GM15510 (cell line): ENCODE data around the gene SLC11A2.

Source experiments
- POLR2A ChIP-seq: IDR thresholded peaks from 3 replicates; pipeline ENCODE4 v1.6.1; 2011; ENCODE audit warnings: borderline replicate concordance; ENCODE audit not compliant: insufficient read length; ENCODE audit errors: extremely low read depth

SLC11A2 gene

GRCh38 chr12:51047655-51048540 is 21.7 kb upstream of the SLC11A2 start, which contains the start of gene LETMD1:
Gene LETMD1 (plus strand): TSS chr12:51048327. CDS start chr12:51048357, 30 bp downstream.
- peak; percentile 83 for TF ChIP-seq POLR2A

GRCh38 chr12:51036279-51036678 is 10.1 kb upstream of the SLC11A2 start:
- no peak for TF ChIP-seq POLR2A

GRCh38 chr12:51033457-51034089 is 7.4 kb upstream of the SLC11A2 start:
- TF ChIP-seq POLR2A: no peak

- TF ChIP-seq POLR2A: no peak
Measured at GRCh38 chr12:51033048-51033447, 6.9 kb upstream of the SLC11A2 start.

GRCh38 chr12:51028813-51029150 is 2.6 kb upstream of the SLC11A2 start:
- TF ChIP-seq POLR2A: no peak

GRCh38 chr12:51028126-51028812 is 2.1 kb upstream of the SLC11A2 start:
- TF ChIP-seq POLR2A: no peak

- no peak for TF ChIP-seq POLR2A
Measured at GRCh38 chr12:51027342-51027835, 1.2 kb upstream of the SLC11A2 start.

GRCh38 chr12:51025338-51025835 is 797 bp downstream of the SLC11A2 start:
- no peak for TF ChIP-seq POLR2A

GRCh38 chr12:51023625-51024382 is 2.4 kb downstream of the SLC11A2 start:
- no peak for TF ChIP-seq POLR2A

- TF ChIP-seq POLR2A: no peak
Measured at GRCh38 chr12:51021694-51022093, 4.5 kb downstream of the SLC11A2 start.

GRCh38 chr12:51020448-51021182 is 5.6 kb downstream of the SLC11A2 start:
- TF ChIP-seq POLR2A: no peak

GRCh38 chr12:51019927-51020326 is 6.3 kb downstream of the SLC11A2 start:
- no peak for TF ChIP-seq POLR2A

- no peak for TF ChIP-seq POLR2A
Measured at GRCh38 chr12:51018956-51019355, 7.2 kb downstream of the SLC11A2 start.

- no peak for TF ChIP-seq POLR2A
Measured at GRCh38 chr12:51017452-51017851, 8.7 kb downstream of the SLC11A2 start.
